CD4-positive, CD25-positive, alpha-beta regulatory T cell (primary cell): ENCODE data around the gene GALNT10. TPM values are rescaled to one million over a fixed set of nuclear protein-coding genes. Genes with fewer than 3 reads are reported as not detected.
"Not testable (repeated sequence)": the region's sequence is repeated elsewhere in the genome, so short reads cannot be mapped to it uniquely, and the experiment has no call there.

Source experiments
- ATAC-seq, 2 donors: fragments of 150-1000 bp; cut with Tn5 transposase; one replicate each; pipeline ENCODE4 v1.10.0; 2021; ENCODE audit warnings: low read depth in 2 of 2, moderate number of reproducible peaks in 2 of 2, moderate library complexity in 1 of 2
- DNase-seq, 3 donors: peaks; one replicate each; pipeline versions ENCODE4 v3.0.0 to v3.0.0-alpha.2; 2012 to 2022; ENCODE audit warnings: mixed read lengths in 1 of 3
- H3K27ac ChIP-seq: one replicate; pipeline ENCODE4 v1.7.0; 2013; ENCODE audit warnings: mild to moderate bottlenecking, low read length; ENCODE audit not compliant: insufficient read depth, poor library complexity, severe bottlenecking
- H3K27me3 ChIP-seq: one replicate; pipeline ENCODE4 v1.7.0; 2013; ENCODE audit warnings: low read length; ENCODE audit not compliant: control insufficient read depth, insufficient read depth
- H3K36me3 ChIP-seq: one replicate; pipeline ENCODE4 v1.7.0; 2013; ENCODE audit warnings: mild to moderate bottlenecking, low read length, moderate library complexity; ENCODE audit not compliant: control insufficient read depth, insufficient read depth
- H3K4me1 ChIP-seq: 2 replicates; pipeline ENCODE4 v1.7.0; 2013; ENCODE audit warnings: mild to moderate bottlenecking, low read length; ENCODE audit not compliant: insufficient read depth, control insufficient read depth, poor library complexity, severe bottlenecking
- H3K4me3 ChIP-seq: one replicate; pipeline ENCODE4 v1.7.0; 2013; ENCODE audit warnings: low read depth, mild to moderate bottlenecking, low read length, moderate library complexity
- H3K9me3 ChIP-seq, 2 experiments: 1 replicate in 1 of 2; 2 replicates in 1 of 2; pipeline ENCODE4 v1.7.0; 2013; ENCODE audit warnings: low read length in 2 of 2, mild to moderate bottlenecking in 1 of 2, moderate library complexity in 1 of 2; ENCODE audit not compliant: control insufficient read depth in 2 of 2
- H3K27ac Mint-ChIP-seq, 3 donors: one replicate each; pipeline ENCODE4 v1.8.0; 2020 to 2022; ENCODE audit warnings: mild to moderate bottlenecking in 3 of 3, mixed read lengths in 3 of 3, moderate library complexity in 2 of 3
- H3K27me3 Mint-ChIP-seq: one replicate; pipeline ENCODE4 v1.8.0; 2022; ENCODE audit warnings: mild to moderate bottlenecking, mixed read lengths
- H3K36me3 Mint-ChIP-seq: one replicate; pipeline ENCODE4 v1.8.0; 2020; ENCODE audit warnings: mixed read lengths
- H3K4me1 Mint-ChIP-seq, 4 donors: one replicate each; pipeline ENCODE4 v1.8.0; 2020 to 2022; ENCODE audit warnings: mixed read lengths in 4 of 4, mild to moderate bottlenecking in 1 of 4
- H3K4me3 Mint-ChIP-seq, 4 donors: one replicate each; pipeline ENCODE4 v1.8.0; 2020 to 2022; ENCODE audit warnings: mild to moderate bottlenecking in 4 of 4, mixed read lengths in 4 of 4, moderate library complexity in 3 of 4
- H3K9me3 Mint-ChIP-seq, 7 donors: one replicate each; pipeline ENCODE4 v1.8.0; 2020 to 2022; ENCODE audit warnings: mixed read lengths in 7 of 7, mild to moderate bottlenecking in 3 of 7, moderate library complexity in 2 of 7
- polyA plus RNA-seq, 4 donors: library from polyadenylated mRNA; unstranded; fragments of 300-500 nt; fragmentation: Illumina TruSeq; gene quantifications; one replicate each; pipeline ENCODE4 v1.2.3, GENCODE V29; 2021
- total RNA-seq: library from RNA; stranded (reverse); gene quantifications from one replicate; pipeline ENCODE4 v1.2.3, GENCODE V29; 2022

GALNT10 gene
- total and polyA plus RNA-seq, 5 donors from 2014 or later: 8.4 to 43.4 (median 15.9) TPM

DNA sequence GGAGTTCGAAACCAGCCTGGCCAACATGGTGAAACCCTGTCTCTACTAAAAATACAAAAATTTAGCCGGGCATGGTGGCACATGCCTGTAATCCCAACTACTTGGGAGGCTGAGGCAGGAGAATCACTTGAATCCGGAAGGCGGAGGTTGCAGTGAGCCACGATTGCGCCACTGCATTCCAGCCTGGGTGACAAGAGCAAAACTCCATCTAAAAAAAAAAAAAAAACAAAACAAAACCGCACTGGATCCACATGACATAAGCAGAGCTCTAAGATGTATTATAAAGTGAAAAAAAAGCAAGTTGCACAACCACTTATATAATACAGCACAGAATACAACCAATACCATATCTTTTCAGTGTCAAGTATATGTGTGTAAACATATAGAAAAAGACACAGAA lies 169.7 kb downstream of the GALNT10 start:
- not testable (repeated sequence) for H3K27ac Mint-ChIP-seq, H3K9me3 ChIP-seq, H3K36me3 ChIP-seq, DNase-seq, H3K27me3 ChIP-seq, H3K4me1 ChIP-seq, H3K4me3 ChIP-seq, H3K27me3 Mint-ChIP-seq, H3K9me3 Mint-ChIP-seq, H3K4me3 Mint-ChIP-seq, H3K27ac ChIP-seq, ATAC-seq
- Mint-ChIP-seq H3K36me3 (peaks cover 16% of the 10 kb centered on the region), H3K4me1 (peaks cover 0 to 21% (median 7%) of the 10 kb centered on the region in 4 donors)

DNA sequence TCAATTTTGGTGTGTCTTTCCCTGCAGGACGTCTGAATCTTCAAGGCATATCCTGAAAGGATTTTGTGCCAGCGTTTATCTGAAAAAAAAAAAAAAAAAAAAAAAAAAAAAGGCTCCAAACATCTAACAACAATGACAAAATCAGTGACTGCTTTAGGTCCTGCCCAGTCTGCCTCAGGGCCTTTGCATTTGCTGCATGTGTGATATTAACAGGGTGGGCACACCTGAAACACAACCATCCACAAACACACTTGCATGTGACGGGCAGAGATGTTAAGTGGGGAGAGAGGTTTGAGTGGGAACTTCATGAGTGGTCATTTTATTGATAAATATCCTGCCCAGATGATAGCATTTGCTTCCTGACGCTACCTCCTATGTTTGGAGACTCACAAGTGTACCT lies 172.9 kb downstream of the GALNT10 start:
- Mint-ChIP-seq H3K9me3 (no peaks in the 10 kb centered on the region), H3K4me3 (no peak overlapping the region), H3K4me1 (peaks cover 0 to 9% (median 0%) of the 10 kb centered on the region in 4 donors), H3K36me3 (peaks cover 13% of the 10 kb centered on the region), H3K27ac (no peak overlapping the region), H3K27me3 (no peaks in the 10 kb centered on the region)
- ATAC-seq (no peak), DNase-seq (no peak)
- H3K36me3 ChIP-seq: peaks cover 8% of the 10 kb centered on the region
- no peaks in the 10 kb centered on the region for H3K9me3 ChIP-seq
- no peak overlapping the region for H3K27ac ChIP-seq
- no peak overlapping the region for H3K4me3 ChIP-seq
- no peaks in the 10 kb centered on the region for H3K4me1 ChIP-seq
- no peaks in the 10 kb centered on the region for H3K27me3 ChIP-seq

DNA sequence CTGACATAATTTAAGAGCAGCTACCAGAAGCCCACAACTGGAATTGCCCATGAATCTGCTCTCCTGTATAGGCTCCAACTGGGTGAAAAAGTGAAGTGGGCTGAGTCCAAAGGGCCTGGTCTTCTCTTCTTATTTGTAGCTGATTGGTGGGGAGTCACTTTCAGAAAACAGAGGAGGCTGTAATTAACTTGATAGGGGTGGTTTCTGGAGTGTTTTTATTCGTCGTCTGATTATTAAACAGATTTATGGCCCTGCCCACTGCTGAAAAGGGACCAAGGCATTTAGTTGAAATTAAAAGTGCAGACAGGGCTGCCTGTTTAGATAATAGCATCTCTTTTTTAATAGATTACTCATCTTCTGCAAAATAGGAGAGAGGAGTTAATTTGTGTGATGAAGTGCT lies 174.2 kb downstream of the GALNT10 start:
- no peak overlapping the region for H3K4me3 ChIP-seq
- H3K27me3 Mint-ChIP-seq: no peaks in the 10 kb centered on the region
- peaks cover 0 to 6% (median 0%) of the 10 kb centered on the region in 4 donors for H3K4me1 Mint-ChIP-seq
- H3K27ac ChIP-seq: no peak overlapping the region
- no peaks in the 10 kb centered on the region for H3K4me1 ChIP-seq
- H3K9me3 Mint-ChIP-seq: no peaks in the 10 kb centered on the region
- H3K36me3 ChIP-seq: peaks cover 8% of the 10 kb centered on the region
- peak overlapping the region in 1 of 3 donors; percentile 37 for H3K27ac Mint-ChIP-seq
- H3K4me3 Mint-ChIP-seq: no peak overlapping the region
- no peak for ATAC-seq
- no peaks in the 10 kb centered on the region for H3K27me3 ChIP-seq
- H3K9me3 ChIP-seq: no peaks in the 10 kb centered on the region
- no peak for DNase-seq
- H3K36me3 Mint-ChIP-seq: peaks cover 15% of the 10 kb centered on the region

DNA sequence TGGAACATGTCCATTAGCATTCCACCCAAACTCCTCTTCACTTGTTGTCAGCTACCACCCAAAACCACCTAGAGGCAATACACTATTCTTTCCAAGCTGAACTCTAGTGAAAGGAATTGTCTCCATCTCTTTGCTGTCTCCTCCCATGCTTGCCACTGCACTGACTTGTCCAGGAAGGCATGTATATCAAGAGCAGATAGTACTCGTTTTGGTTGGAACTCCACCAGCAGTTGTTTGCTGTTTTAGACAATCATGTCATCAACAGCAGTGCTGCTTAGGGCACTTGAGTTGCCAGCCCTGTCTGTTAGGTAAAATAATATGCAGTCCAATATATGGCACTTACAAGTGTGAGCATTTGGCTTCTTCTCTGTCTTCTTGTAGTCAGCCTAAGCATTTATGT lies 175.3 kb downstream of the GALNT10 start:
- no peak overlapping the region for H3K4me3 ChIP-seq
- H3K27me3 Mint-ChIP-seq: no peaks in the 10 kb centered on the region

DNA sequence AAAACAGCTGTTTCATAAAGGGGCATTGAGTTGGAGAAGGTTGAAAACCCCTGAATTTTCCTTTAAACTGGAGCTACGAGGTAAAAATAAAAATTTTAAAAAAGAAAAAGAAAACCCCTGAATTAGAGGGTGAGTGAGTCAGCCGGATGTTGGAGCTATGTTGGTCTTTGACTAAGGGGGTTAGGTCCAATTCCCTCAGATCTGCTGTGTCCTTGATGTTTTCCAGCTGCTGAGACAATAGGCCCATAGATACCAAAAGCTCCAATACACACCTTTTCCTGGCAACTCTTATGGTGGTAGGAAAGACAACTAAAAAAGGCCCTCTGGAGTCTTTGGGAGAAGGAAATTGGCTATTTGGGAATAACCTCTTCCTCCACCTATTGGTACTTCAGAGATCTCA lies 175.8 kb downstream of the GALNT10 start:
- no peaks in the 10 kb centered on the region for H3K9me3 Mint-ChIP-seq
- no peaks in the 10 kb centered on the region for H3K27me3 Mint-ChIP-seq
- Histone ChIP-seq H3K4me1 (no peaks in the 10 kb centered on the region), H3K4me3 (no peak overlapping the region), H3K27ac (no peak overlapping the region), H3K27me3 (no peaks in the 10 kb centered on the region), H3K9me3 (no peaks in the 10 kb centered on the region), H3K36me3 (peaks cover 9% of the 10 kb centered on the region)
- no peak overlapping the region for H3K4me3 Mint-ChIP-seq
- H3K4me1 Mint-ChIP-seq: peaks cover 0 to 6% (median 0%) of the 10 kb centered on the region in 4 donors
- no peak for ATAC-seq
- H3K36me3 Mint-ChIP-seq: peaks cover 19% of the 10 kb centered on the region
- peak overlapping the region in 1 of 3 donors; percentile 23 for H3K27ac Mint-ChIP-seq
- DNase-seq: no peak

More for the DNA sequence above, 175.3 kb downstream of the GALNT10 start:
- Mint-ChIP-seq H3K4me1 (peaks cover 0 to 6% (median 0%) of the 10 kb centered on the region in 4 donors), H3K27ac (no peak overlapping the region), H3K36me3 (peaks cover 19% of the 10 kb centered on the region), H3K4me3 (no peak overlapping the region), H3K9me3 (no peaks in the 10 kb centered on the region)
- ATAC-seq (no peak), DNase-seq (no peak)
- Histone ChIP-seq H3K36me3 (peaks cover 8% of the 10 kb centered on the region), H3K4me1 (no peaks in the 10 kb centered on the region), H3K27me3 (no peaks in the 10 kb centered on the region), H3K9me3 (no peaks in the 10 kb centered on the region), H3K27ac (no peak overlapping the region)

DNA sequence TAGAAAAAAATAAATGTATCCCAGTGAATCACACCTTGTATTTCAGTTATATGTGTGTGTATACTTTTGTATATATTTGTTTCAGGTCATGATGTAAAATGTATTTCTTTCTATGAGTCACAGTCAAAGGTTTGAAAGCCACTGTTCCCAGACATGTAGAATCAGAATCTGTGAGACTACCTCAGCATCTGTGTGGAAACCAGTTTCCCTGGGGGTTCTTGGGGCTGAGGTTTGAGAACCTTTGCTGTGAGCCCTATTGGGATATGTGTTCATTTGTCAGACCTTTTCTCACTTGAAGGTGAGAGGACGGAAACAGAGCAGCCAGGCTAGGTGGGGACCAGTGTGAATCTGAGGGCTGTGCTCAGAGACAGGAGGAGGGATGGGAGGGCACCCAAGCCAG lies 176.6 kb downstream of the GALNT10 start:
- H3K36me3 ChIP-seq: peaks cover 3% of the 10 kb centered on the region
- no peak overlapping the region for H3K27ac ChIP-seq
- H3K4me1 Mint-ChIP-seq: peaks cover 0 to 6% (median 0%) of the 10 kb centered on the region in 4 donors

DNA sequence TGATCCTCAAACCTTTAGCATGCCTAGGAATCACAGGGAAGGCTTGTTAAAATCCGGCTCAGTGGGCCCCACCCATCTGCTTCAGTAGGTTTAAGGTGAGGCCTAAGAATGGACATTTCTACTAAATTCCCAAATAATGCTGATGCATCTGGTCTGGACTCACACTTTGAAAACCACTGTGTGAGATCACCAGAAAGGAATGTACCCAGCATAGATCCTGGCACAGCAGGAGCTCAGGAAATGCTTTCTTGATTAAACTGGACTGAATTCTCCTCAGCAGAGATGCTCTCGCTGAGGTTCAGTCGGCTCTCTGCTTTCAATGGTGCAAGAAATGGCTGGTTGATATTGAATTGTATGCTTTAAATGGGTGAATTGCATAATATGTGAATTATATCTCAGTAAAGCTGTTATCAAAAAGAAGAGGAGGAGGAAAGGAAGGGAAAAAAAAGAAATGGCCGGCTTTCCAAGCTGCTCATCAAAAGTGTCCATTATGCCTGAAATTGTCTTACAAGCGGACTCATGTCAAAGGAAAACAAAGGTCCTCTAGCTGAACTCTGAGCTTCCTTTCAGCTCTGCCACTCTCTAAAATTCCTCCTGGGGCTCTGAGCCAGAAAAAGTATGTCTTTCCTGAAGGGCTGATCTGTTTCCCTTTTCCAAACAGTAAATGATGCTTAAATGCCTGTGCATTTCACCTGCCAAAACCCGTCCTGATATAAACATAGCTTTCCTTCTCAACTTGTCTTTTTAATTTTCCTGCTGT lies 177.7 kb downstream of the GALNT10 start:
- no peaks in the 10 kb centered on the region for H3K9me3 ChIP-seq
- H3K27me3 ChIP-seq: no peaks in the 10 kb centered on the region
- no peak for ATAC-seq
- H3K4me3 Mint-ChIP-seq: no peak overlapping the region
- H3K27ac ChIP-seq: no peak overlapping the region
- no peaks in the 10 kb centered on the region for H3K4me1 ChIP-seq
- H3K36me3 ChIP-seq: peaks cover 3% of the 10 kb centered on the region
- peak overlapping the region in 1 of 3 donors; percentile 18 for H3K27ac Mint-ChIP-seq
- H3K4me3 ChIP-seq: no peak overlapping the region
- H3K4me1 Mint-ChIP-seq: peaks cover 0 to 3% (median under 1%) of the 10 kb centered on the region in 4 donors
- no peaks in the 10 kb centered on the region for H3K9me3 Mint-ChIP-seq
- no peak for DNase-seq
- no peaks in the 10 kb centered on the region for H3K27me3 Mint-ChIP-seq
- H3K36me3 Mint-ChIP-seq: peaks cover 17% of the 10 kb centered on the region

More for the DNA sequence above, 176.6 kb downstream of the GALNT10 start:
- DNase-seq (no peak), ATAC-seq (no peak)
- Histone ChIP-seq H3K4me3 (no peak overlapping the region), H3K4me1 (no peaks in the 10 kb centered on the region), H3K27me3 (no peaks in the 10 kb centered on the region), H3K9me3 (no peaks in the 10 kb centered on the region)
- Mint-ChIP-seq H3K27ac (peak overlapping the region in 1 of 3 donors; percentile 23), H3K9me3 (no peaks in the 10 kb centered on the region), H3K27me3 (no peaks in the 10 kb centered on the region), H3K36me3 (peaks cover 19% of the 10 kb centered on the region), H3K4me3 (no peak overlapping the region)

DNA sequence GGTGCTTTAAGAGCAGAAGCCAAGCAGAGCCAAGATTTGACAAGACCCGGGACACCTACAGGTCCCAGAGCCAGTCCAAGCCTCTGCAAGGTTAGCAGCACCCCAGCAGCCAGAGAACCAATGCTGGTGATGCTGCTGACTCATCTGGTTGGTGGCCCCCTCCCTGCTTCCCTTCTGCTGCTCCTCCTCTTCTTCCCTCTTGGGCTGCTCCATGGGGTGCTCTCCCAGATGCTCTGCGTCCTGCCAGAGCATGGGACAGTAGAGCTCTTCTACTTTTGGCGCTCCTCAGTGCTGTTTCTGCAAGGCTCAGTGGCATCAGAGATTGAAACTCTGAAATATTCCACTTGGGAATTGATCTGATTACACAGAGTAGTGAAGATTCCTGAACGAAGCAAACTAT lies 179.1 kb downstream of the GALNT10 start:
- Histone ChIP-seq H3K27me3 (no peaks in the 10 kb centered on the region), H3K4me3 (no peak overlapping the region), H3K4me1 (no peaks in the 10 kb centered on the region), H3K9me3 (no peaks in the 10 kb centered on the region), H3K27ac (no peak overlapping the region), H3K36me3 (peaks cover 3% of the 10 kb centered on the region)
- Mint-ChIP-seq H3K4me1 (peaks cover 0 to 4% (median 2%) of the 10 kb centered on the region in 4 donors), H3K27ac (no peak overlapping the region), H3K36me3 (peaks cover 15% of the 10 kb centered on the region), H3K9me3 (no peaks in the 10 kb centered on the region), H3K27me3 (no peaks in the 10 kb centered on the region), H3K4me3 (peak overlapping the region in 1 of 4 donors; percentile 12)
- DNase-seq (no peak), ATAC-seq (no peak)
